Measurements from ENCODE around the gene GDPD3. TPM values are rescaled to one million over a fixed set of nuclear protein-coding genes. Genes with fewer than 3 reads are reported as not detected.

GDPD3 gene
- total and polyA plus RNA-seq, 2 of the 13 experiments (the other 11 are each of a cell fraction or from before 2014, with no cell fraction given): 18.7 to 20.6 TPM

- TF ChIP-seq ZNF775 (CRISPR knock-in tag; IDR thresholded peaks at IDR 0.05; ENCODE audit: borderline replicate concordance): peak; percentile 32; the same call in 1 of the 2 replicates
- TF ChIP-seq ZNF7 (CRISPR knock-in tag; IDR thresholded peaks at IDR 0.05): no peak
- 0 out of 2 replicates have a peak, but pooled peaks have one; percentile 22 for TF ChIP-seq ZNF547 (CRISPR knock-in tag; IDR thresholded peaks at IDR 0.05)
- 0 out of 2 replicates have a peak, but pooled peaks have one; percentile 4 for TF ChIP-seq RERE (CRISPR knock-in tag; IDR thresholded peaks at IDR 0.05; ENCODE audit: low read depth)
- no peak for TF ChIP-seq ZBTB40 (IDR thresholded peaks at IDR 0.05)
- TF ChIP-seq ZBTB40 (CRISPR knock-in tag; IDR thresholded peaks at IDR 0.05): no peak
- TF ChIP-seq ZNF777 (CRISPR knock-in tag; IDR thresholded peaks at IDR 0.05): no peak
- 0 out of 2 replicates have a peak, but pooled peaks have one; percentile 79 for TF ChIP-seq ZNF224 (CRISPR knock-in tag; IDR thresholded peaks at IDR 0.05)
- TF ChIP-seq HOXA5 (CRISPR knock-in tag; IDR thresholded peaks at IDR 0.05): peak; percentile 18; the same call in 1 of the 2 replicates
- TF ChIP-seq CERS6 (CRISPR knock-in tag; IDR thresholded peaks at IDR 0.05): 0 out of 2 replicates have a peak, but pooled peaks have one; percentile 63
- no peak for TF ChIP-seq ZNF781 (CRISPR knock-in tag; IDR thresholded peaks at IDR 0.05; ENCODE audit: borderline replicate concordance, not compliant biosample characterization)
- no peak for TF ChIP-seq ZSCAN31 (CRISPR knock-in tag; IDR thresholded peaks at IDR 0.05; ENCODE audit: low read depth)
- TF ChIP-seq ZNF891 (CRISPR knock-in tag; IDR thresholded peaks at IDR 0.05): no peak
- no peak for TF ChIP-seq BCL6 (CRISPR knock-in tag; IDR thresholded peaks at IDR 0.05)
- 0 out of 2 replicates have a peak, but pooled peaks have one; percentile 9 for TF ChIP-seq PCBP1 (IDR thresholded peaks at IDR 0.05; ENCODE audit: borderline replicate concordance, low read depth, low read length)
Observed at GRCh38 chr16:30064729-30065101, 48.6 kb downstream of the GDPD3 start (continued).

Measured in HepG2 (cell line).